Thoracic aorta (tissue), 2 donors: ENCODE data around the gene TENT4A. TPM values are rescaled to one million over a fixed set of nuclear protein-coding genes. Genes with fewer than 3 reads are reported as not detected.
A peak's percentile ranks its signal among the peaks of the same experiment; 100 is the strongest.
"Not testable (repeated sequence)": the region's sequence is repeated elsewhere in the genome, so short reads cannot be mapped to it uniquely, and the experiment has no call there.

Experiments
- ATAC-seq: fragments of 150-250 bp; one replicate; pipeline ENCODE4 v1.8.0; 2017; ENCODE audit warnings: low read depth; ENCODE audit not compliant: insufficient number of reproducible peaks, low FRiP score
- DNase-seq: peaks from one replicate; pipeline ENCODE4 v3.0.0-alpha.2; 2020; ENCODE audit warnings: low spot score
- H3K27ac ChIP-seq, 2 donors: fragments of 200-600 bp; sonication (generic); 1 replicate in 1 of 2; 2 replicates in 1 of 2; pipeline ENCODE4 v1.5.1; 2016; ENCODE audit warnings: mild to moderate bottlenecking in 2 of 2, moderate library complexity in 2 of 2
- H3K27me3 ChIP-seq: fragments of 200-600 bp; sonication (generic); replicated peaks from 2 replicates; pipeline ENCODE4 v1.6.0; 2016; ENCODE audit warnings: mild to moderate bottlenecking; ENCODE audit not compliant: insufficient read depth
- H3K36me3 ChIP-seq: fragments of 200-600 bp; sonication (generic); one replicate; pipeline ENCODE4 v1.5.1; 2016
- H3K4me1 ChIP-seq, 2 donors: fragments of 200-600 bp; sonication (generic); 1 replicate in 1 of 2; 2 replicates in 1 of 2; pipeline versions ENCODE4 v1.5.1 to v1.6.0; 2016; ENCODE audit warnings: low read depth in 2 of 2, mild to moderate bottlenecking in 1 of 2; ENCODE audit not compliant: control insufficient read depth in 1 of 2
- H3K4me3 ChIP-seq: fragments of 200-600 bp; sonication (generic); 2 replicates; pipeline ENCODE4 v1.5.1; 2016; ENCODE audit warnings: mild to moderate bottlenecking
- H3K9me3 ChIP-seq: fragments of 200-600 bp; sonication (generic); 2 replicates; pipeline ENCODE4 v1.5.1; 2016
- CTCF ChIP-seq: fragments of 200-600 bp; sonication (generic); IDR thresholded peaks from one replicate; pipeline ENCODE4 v1.5.1; 2019; ENCODE audit warnings: antibody characterized with exemption
- total RNA-seq, 2 donors: library from RNA; depleted of rRNA; stranded (reverse); fragments of >200 nt; gene quantifications; one replicate each; pipeline versions ENCODE4 v1.1.0 to v1.2.3, GENCODE V29; 2016

Gene TENT4A
- total RNA-seq: 10 to 100 TPM; 34.5 to 47.6 TPM

- ATAC-seq: peak; percentile 14
These were observed at the start of gene TENT4A for GRCh38 chr5:6713274-6714225. Gene TENT4A, plus strand, starts transcription at chr5:6713432. Its CDS starts 552 bp downstream, at chr5:6713984.

GRCh38 chr5:6666762-6667161, 46.5 kb upstream of the TENT4A start:
- Histone ChIP-seq H3K4me3 (no peak overlapping the region), H3K27me3 (no peaks in the 10 kb centered on the region), H3K9me3 (no peaks in the 10 kb centered on the region), H3K27ac (no peak overlapping the region), H3K4me1 (no peaks in the 10 kb centered on the region), H3K36me3 (no peaks in the 10 kb centered on the region)
- DNase-seq (no peak), ATAC-seq (no peak)
- TF ChIP-seq CTCF: no peak

More at GRCh38 chr5:6713274-6714225, at the start of gene TENT4A:
- no peaks in the 10 kb centered on the region for H3K36me3 ChIP-seq
- peaks cover 25 to 41% of the 10 kb centered on the region in 2 donors for H3K4me1 ChIP-seq
- no peak for TF ChIP-seq CTCF
- peak within 1 kb of the TSS; percentile 84 for H3K4me3 ChIP-seq
- H3K27ac ChIP-seq: peak within 1 kb of the TSS; percentile 97 to 99
- H3K27me3 ChIP-seq: no peaks in the 10 kb centered on the region
- H3K9me3 ChIP-seq: no peaks in the 10 kb centered on the region
- DNase-seq: no peak

- no peak for DNase-seq
- Histone ChIP-seq H3K4me3 (no peak overlapping the region), H3K27me3 (no peaks in the 10 kb centered on the region), H3K27ac (no peak overlapping the region), H3K4me1 (no peaks in the 10 kb centered on the region), H3K9me3 (no peaks in the 10 kb centered on the region), H3K36me3 (no peaks in the 10 kb centered on the region)
- no peak for ATAC-seq
- TF ChIP-seq CTCF: no peak
These were observed 45.6 kb upstream of the TENT4A start for GRCh38 chr5:6667648-6668047.

- not testable (repeated sequence) for H3K4me1 ChIP-seq, H3K27me3 ChIP-seq, H3K9me3 ChIP-seq, H3K36me3 ChIP-seq, DNase-seq, H3K4me3 ChIP-seq, ATAC-seq, H3K27ac ChIP-seq
These were observed 44.5 kb upstream of the TENT4A start for GRCh38 chr5:6668717-6669116.

GRCh38 chr5:6673031-6673430, 40.2 kb upstream of the TENT4A start:
- H3K9me3 ChIP-seq: no peaks in the 10 kb centered on the region
- H3K4me3 ChIP-seq: no peak overlapping the region
- ATAC-seq: no peak
- no peak for DNase-seq
- no peaks in the 10 kb centered on the region for H3K36me3 ChIP-seq
- no peaks in the 10 kb centered on the region for H3K4me1 ChIP-seq
- H3K27me3 ChIP-seq: no peaks in the 10 kb centered on the region
- TF ChIP-seq CTCF: no peak
- no peak overlapping the region for H3K27ac ChIP-seq
